Stomach (tissue), 4 donors: ENCODE measurements around the gene RAB3B.

Experiments
- POLR2AphosphoS5 ChIP-seq, 3 donors: sonication (generic); formaldehyde crosslinking; IDR thresholded peaks; one replicate each; pipeline ENCODE4 v1.6.1; 2016; ENCODE audit warnings: antibody characterized with exemption in 3 of 3
- TF ChIP-seq, protein P1 (sequence below), 7 experiments: fragments of 450-650 bp in 4 of 7; fragments of 200-600 bp in 3 of 7; sonication (generic) in 3 of 7; IDR thresholded peaks; one replicate each; pipeline ENCODE4 v1.5.1; 2016 to 2019; ENCODE audit warnings: antibody characterized with exemption in 7 of 7, control low read depth in 2 of 7, mild to moderate bottlenecking in 1 of 7

DNA sequence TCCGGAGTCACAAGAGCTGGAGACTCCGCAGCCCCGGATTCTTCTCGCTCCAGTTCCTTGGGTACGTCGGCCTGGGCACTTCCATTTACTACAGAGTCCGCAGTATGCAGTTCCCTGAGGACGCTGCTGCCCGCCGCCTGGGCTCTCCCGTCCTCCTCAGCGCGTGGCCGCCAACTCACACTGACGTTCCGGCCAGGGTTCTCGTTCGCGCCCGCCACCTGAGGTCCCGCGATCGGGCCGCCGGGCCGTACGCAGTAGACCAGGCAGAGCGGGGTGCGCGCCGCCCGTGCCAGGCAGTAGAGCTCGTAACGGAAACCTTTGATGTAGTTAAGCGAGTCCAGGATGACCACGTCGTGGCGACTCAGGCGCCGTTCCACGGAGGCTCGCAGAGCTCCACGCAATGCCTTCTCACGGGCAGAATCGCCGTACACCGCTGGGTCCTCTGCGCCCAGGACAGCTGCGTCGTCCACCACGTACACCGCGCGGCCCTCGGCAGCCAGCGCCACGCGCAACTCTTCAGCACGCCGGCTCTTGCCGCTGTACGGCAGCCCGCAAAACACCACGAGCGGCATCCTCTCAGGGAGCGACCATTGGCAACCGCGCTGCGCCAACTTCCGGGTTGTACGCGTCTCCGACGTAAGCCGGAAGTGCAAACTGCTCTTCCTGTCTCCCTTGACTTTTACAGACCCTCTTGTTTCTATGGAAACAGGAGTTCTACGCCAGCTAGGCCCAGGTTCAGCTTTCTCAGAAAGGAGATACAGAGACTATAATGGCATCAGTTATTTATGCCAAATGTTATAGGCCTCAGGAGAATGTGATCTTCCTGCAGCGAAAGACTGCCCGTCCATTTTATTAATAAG lies 42.9 kb upstream of the RAB3B start, which contains the start of gene KTI12:
- TF ChIP-seq, protein P1, sequence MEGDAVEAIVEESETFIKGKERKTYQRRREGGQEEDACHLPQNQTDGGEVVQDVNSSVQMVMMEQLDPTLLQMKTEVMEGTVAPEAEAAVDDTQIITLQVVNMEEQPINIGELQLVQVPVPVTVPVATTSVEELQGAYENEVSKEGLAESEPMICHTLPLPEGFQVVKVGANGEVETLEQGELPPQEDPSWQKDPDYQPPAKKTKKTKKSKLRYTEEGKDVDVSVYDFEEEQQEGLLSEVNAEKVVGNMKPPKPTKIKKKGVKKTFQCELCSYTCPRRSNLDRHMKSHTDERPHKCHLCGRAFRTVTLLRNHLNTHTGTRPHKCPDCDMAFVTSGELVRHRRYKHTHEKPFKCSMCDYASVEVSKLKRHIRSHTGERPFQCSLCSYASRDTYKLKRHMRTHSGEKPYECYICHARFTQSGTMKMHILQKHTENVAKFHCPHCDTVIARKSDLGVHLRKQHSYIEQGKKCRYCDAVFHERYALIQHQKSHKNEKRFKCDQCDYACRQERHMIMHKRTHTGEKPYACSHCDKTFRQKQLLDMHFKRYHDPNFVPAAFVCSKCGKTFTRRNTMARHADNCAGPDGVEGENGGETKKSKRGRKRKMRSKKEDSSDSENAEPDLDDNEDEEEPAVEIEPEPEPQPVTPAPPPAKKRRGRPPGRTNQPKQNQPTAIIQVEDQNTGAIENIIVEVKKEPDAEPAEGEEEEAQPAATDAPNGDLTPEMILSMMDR (IDR thresholded peaks at IDR 0.05) = no peak
- TF ChIP-seq POLR2AphosphoS5 (IDR thresholded peaks at IDR 0.05) = peak; percentile 73 to 94 (median 90)
